Natural killer cell (primary cell): ENCODE measurements around the gene MTG2. TPM values are rescaled to one million over a fixed set of nuclear protein-coding genes. Genes with fewer than 3 reads are reported as not detected.
A peak's percentile ranks its signal among the peaks of the same experiment; 100 is the strongest.

Source experiments
- ATAC-seq, 3 donors: fragments of 150-1000 bp in 2 of 3; fragments of 200-7000 bp in 1 of 3; cut with Tn5 transposase; 1 replicate in 1 of 3; 2 replicates in 2 of 3; pipeline ENCODE4 v1.10.0; 2021; ENCODE audit warnings: mild to moderate bottlenecking in 2 of 3, moderate library complexity in 2 of 3
- DNase-seq, 2 donors: peaks; one replicate each; pipeline versions ENCODE4 v3.0.0 to v3.0.0-alpha.2; 2013 to 2021; ENCODE audit warnings: mixed read lengths in 1 of 2
- H3K27ac ChIP-seq: one replicate; pipeline ENCODE4 v1.5.1; 2013; ENCODE audit warnings: mild to moderate bottlenecking, low read length
- H3K27me3 ChIP-seq: one replicate; pipeline ENCODE4 v1.6.1; 2013; ENCODE audit warnings: low read length; ENCODE audit not compliant: control insufficient read depth, insufficient read depth
- H3K36me3 ChIP-seq: one replicate; pipeline ENCODE4 v1.6.1; 2013; ENCODE audit warnings: low read length; ENCODE audit not compliant: control insufficient read depth, insufficient read depth
- H3K4me1 ChIP-seq: one replicate; pipeline ENCODE4 v1.6.1; 2013; ENCODE audit warnings: low read length; ENCODE audit not compliant: control insufficient read depth, insufficient read depth
- H3K4me3 ChIP-seq: one replicate; pipeline ENCODE4 v1.5.1; 2013; ENCODE audit warnings: low read length
- H3K9me3 ChIP-seq: one replicate; pipeline ENCODE4 v1.6.1; 2013; ENCODE audit warnings: low read length; ENCODE audit not compliant: control insufficient read depth, insufficient read depth
- H3K27ac Mint-ChIP-seq, 2 donors: one replicate each; pipeline ENCODE4 v1.8.0; 2022; ENCODE audit warnings: mild to moderate bottlenecking in 2 of 2, mixed read lengths in 2 of 2, moderate library complexity in 1 of 2
- H3K27me3 Mint-ChIP-seq, 2 donors: one replicate each; pipeline ENCODE4 v1.8.0; 2022; ENCODE audit warnings: low read depth in 2 of 2, mixed read lengths in 2 of 2
- H3K36me3 Mint-ChIP-seq: one replicate; pipeline ENCODE4 v1.8.0; 2022; ENCODE audit warnings: mixed read lengths
- H3K4me1 Mint-ChIP-seq, 2 donors: one replicate each; pipeline ENCODE4 v1.8.0; 2022; ENCODE audit warnings: mixed read lengths in 2 of 2
- H3K4me3 Mint-ChIP-seq: one replicate; pipeline ENCODE4 v1.8.0; 2022; ENCODE audit warnings: mild to moderate bottlenecking, moderate library complexity, mixed read lengths
- H3K9me3 Mint-ChIP-seq, 2 donors: one replicate each; pipeline ENCODE4 v1.8.0; 2022; ENCODE audit warnings: mixed read lengths in 2 of 2
- WGBS: methylation state at CpG from one replicate; pipeline ENCODE4 v1.1.7; 2013; ENCODE audit warnings: missing lambda C conversion rate; ENCODE audit not compliant: insufficient coverage; 5-methylcytosine and 5-hydroxymethylcytosine counted together
- intact Hi-C: fragments of 100-400 bp; cut with micrococcal nuclease; formaldehyde crosslinking; loops from one replicate; pipeline ENCODE4 v1.14.2; 2022
- total RNA-seq, 4 donors: library from RNA; stranded (reverse); fragments of 120-200 nt in 1 of 4; gene quantifications; one replicate each; pipeline versions ENCODE4 v1.2.3 to v1.2.4, GENCODE V29; 2013 to 2022
- TF ChIP-seq, protein P1 (sequence below): fragments of 200-600 bp; IDR thresholded peaks from one replicate; pipeline ENCODE4 v1.8.0; 2022; ENCODE audit warnings: antibody characterized with exemption

Gene MTG2
- total RNA-seq, 3 donors from 2014 or later (not counting 1 experiment from before 2014, with no cell fraction given) = 16.8 to 25.8 (median 25.3) TPM

GRCh38 chr20:62139636-62140035 lies 43.2 kb upstream of the MTG2 start:
- peaks cover 9% of the 10 kb centered on the region for H3K36me3 Mint-ChIP-seq
- 97% methylated on average over 12 of the region's 13 CpGs for WGBS
- peaks cover 47 to 53% of the 10 kb centered on the region in 2 donors for H3K4me1 Mint-ChIP-seq

DNA sequence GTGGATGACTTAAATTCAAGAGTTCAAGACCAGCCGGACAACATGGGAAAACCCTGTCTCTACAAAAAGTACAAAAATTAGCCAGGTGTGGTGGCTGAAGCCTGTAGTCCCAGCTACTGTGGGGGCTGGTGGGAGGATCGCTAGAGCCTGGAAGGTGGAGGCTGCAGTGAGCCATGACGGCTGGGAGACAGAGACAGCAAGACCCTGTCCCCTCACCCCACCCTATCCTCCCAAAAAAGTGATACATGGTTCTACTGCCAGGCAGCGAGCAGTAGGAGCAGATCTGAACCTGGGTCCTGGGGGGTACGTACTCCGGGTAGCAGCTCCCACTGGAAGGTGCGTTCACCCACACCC lies 41.8 kb upstream of the MTG2 start:
- peak overlapping the region; percentile 91 for H3K4me3 Mint-ChIP-seq

More at GRCh38 chr20:62139636-62140035, 43.2 kb upstream of the MTG2 start:
- Histone ChIP-seq H3K36me3 (peaks cover 56% of the 10 kb centered on the region), H3K4me3 (no peak overlapping the region), H3K27ac (no peak overlapping the region), H3K4me1 (peaks cover 24% of the 10 kb centered on the region), H3K9me3 (no peaks in the 10 kb centered on the region), H3K27me3 (no peaks in the 10 kb centered on the region)
- TF ChIP-seq, protein P1, sequence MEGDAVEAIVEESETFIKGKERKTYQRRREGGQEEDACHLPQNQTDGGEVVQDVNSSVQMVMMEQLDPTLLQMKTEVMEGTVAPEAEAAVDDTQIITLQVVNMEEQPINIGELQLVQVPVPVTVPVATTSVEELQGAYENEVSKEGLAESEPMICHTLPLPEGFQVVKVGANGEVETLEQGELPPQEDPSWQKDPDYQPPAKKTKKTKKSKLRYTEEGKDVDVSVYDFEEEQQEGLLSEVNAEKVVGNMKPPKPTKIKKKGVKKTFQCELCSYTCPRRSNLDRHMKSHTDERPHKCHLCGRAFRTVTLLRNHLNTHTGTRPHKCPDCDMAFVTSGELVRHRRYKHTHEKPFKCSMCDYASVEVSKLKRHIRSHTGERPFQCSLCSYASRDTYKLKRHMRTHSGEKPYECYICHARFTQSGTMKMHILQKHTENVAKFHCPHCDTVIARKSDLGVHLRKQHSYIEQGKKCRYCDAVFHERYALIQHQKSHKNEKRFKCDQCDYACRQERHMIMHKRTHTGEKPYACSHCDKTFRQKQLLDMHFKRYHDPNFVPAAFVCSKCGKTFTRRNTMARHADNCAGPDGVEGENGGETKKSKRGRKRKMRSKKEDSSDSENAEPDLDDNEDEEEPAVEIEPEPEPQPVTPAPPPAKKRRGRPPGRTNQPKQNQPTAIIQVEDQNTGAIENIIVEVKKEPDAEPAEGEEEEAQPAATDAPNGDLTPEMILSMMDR = no peak
- intact Hi-C loops = loop anchor here (5.0 kb wide), 1 partner anchor 72 kb away; the partner anchor contains the start of gene TAF4
- H3K27me3 Mint-ChIP-seq = no peaks in the 10 kb centered on the region
- no peak overlapping the region for H3K4me3 Mint-ChIP-seq
- no peaks in the 10 kb centered on the region for H3K9me3 Mint-ChIP-seq
- DNase-seq (no peak), ATAC-seq (no peak)
- H3K27ac Mint-ChIP-seq = peak overlapping the region in 1 of 2 donors; percentile 90

GRCh38 chr20:62141397-62142251 lies 41.2 kb upstream of the MTG2 start:
- Mint-ChIP-seq H3K27ac (peak overlapping the region; percentile 79 to 90), H3K4me3 (peak overlapping the region; percentile 91), H3K4me1 (peaks cover 53 to 60% of the 10 kb centered on the region in 2 donors), H3K9me3 (no peaks in the 10 kb centered on the region), H3K27me3 (no peaks in the 10 kb centered on the region), H3K36me3 (peaks cover 9% of the 10 kb centered on the region)
- intact Hi-C loops = loop anchor here (2.0 to 5.0 kb wide), 2 partner anchors 41 to 74 kb away; partner anchors contain the start of genes MTG2 and TAF4
- ATAC-seq = no peak
- Histone ChIP-seq H3K36me3 (peaks cover 36% of the 10 kb centered on the region), H3K4me1 (peaks cover 30% of the 10 kb centered on the region), H3K9me3 (no peaks in the 10 kb centered on the region), H3K4me3 (peak overlapping the region; percentile 37), H3K27me3 (no peaks in the 10 kb centered on the region), H3K27ac (peak overlapping the region; percentile 53)
- TF ChIP-seq, protein P1 = no peak
- peak in 1 of 2 donors; percentile 61 for DNase-seq
- WGBS = 20% methylated on average over 13 of the region's 14 CpGs

More for the DNA sequence above, 41.8 kb upstream of the MTG2 start:
- peak overlapping the region; percentile 3 for H3K27ac ChIP-seq
- H3K9me3 ChIP-seq = no peaks in the 10 kb centered on the region
- H3K27me3 ChIP-seq = no peaks in the 10 kb centered on the region
- peaks cover 42% of the 10 kb centered on the region for H3K36me3 ChIP-seq
- peaks cover 30% of the 10 kb centered on the region for H3K4me1 ChIP-seq
- Mint-ChIP-seq H3K36me3 (peaks cover 9% of the 10 kb centered on the region), H3K4me1 (peaks cover 59 to 64% of the 10 kb centered on the region in 2 donors), H3K27ac (peak overlapping the region; percentile 79 to 90), H3K27me3 (no peaks in the 10 kb centered on the region), H3K9me3 (no peaks in the 10 kb centered on the region)
- intact Hi-C loops = loop anchor here (5.0 kb wide), 1 partner anchor 74 kb away; the partner anchor contains the start of gene TAF4
- 62% methylated on average over 5 of the region's 7 CpGs for WGBS
- DNase-seq (no peak), ATAC-seq (no peak)
- TF ChIP-seq, protein P1 = no peak
- no peak overlapping the region for H3K4me3 ChIP-seq
